Measurements from ENCODE around the gene SLC13A2. TPM values are rescaled to one million over a fixed set of nuclear protein-coding genes. Genes with fewer than 3 reads are reported as not detected.
A peak's percentile ranks its signal among the peaks of the same experiment; 100 is the strongest.

SLC13A2 gene
- total RNA-seq, 4 donors from 2014 or later = 49.7 to 95.0 (median 50.3) TPM; not detected in 1

DNA sequence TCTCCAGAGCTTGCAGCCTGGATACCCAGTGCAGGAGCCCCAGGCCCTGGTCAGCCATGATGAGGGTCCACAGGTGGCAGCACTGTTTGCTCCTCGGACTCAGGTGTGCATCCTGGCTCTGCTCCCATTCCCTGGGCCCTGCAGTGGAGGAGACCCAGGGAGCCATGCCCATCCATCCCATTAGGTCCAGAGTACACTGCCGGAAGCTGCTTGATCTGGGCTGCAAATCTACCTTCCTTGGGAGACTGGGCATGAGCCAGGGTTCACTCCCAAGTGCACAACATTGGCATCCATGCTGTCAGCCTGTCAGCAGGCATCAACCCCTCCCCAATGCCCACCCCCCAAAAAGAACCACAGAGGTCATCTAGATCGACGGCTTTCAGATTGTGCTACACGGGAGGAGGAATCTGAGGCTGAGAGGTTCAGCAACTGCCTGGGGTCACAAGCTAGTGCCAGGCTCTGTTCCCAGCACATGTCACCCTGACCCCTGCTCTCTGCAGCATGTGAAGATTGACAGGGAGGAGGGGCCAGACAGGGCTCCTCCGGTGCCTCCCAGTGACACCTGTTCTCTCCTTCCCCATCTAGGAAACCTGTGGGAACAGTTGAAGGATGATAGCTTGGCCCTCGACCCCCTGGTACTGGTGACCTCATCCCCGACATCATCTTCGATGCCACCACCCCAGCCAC is 63.2 kb downstream of the SLC13A2 start:
- Histone ChIP-seq H3K9me3 (no peaks in the 10 kb centered on the region), H3K4me3 (no peak overlapping the region), H3K27me3 (no peaks in the 10 kb centered on the region), H3K27ac (no peak overlapping the region), H3K36me3 (no peaks in the 10 kb centered on the region), H3K4me1 (peaks cover 3 to 18% (median 8%) of the 10 kb centered on the region in 4 donors)
- in situ Hi-C loops (cut with MboI; ENCODE audit: low pct_ligation_motif_present in 1 of 4, low pct_unique_long_range_greater_than_20kb in 1 of 4, low sequenced_read_pairs in 3 of 4) (no loop called here), intact Hi-C loops (cut with DNase I; ENCODE audit: low total_unique reads) (no loop called here)
- 30% methylated on average over 9 of the region's 9 CpGs; no CpG with 5 or more reads in 1 of the 2 donors for WGBS, 2 donors (ENCODE audit: low coverage in 1 of 2)
- DNase-seq = peak; percentile 28
- TF ChIP-seq EP300 (IDR thresholded peaks at IDR 0.05; ENCODE audit: low read depth) = no peak
- TF ChIP-seq POLR2A (IDR thresholded peaks at IDR 0.05) = no peak
- no peak for TF ChIP-seq POLR2AphosphoS5 (IDR thresholded peaks at IDR 0.05)
- no peak for TF ChIP-seq CTCF (IDR thresholded peaks at IDR 0.05)

DNA sequence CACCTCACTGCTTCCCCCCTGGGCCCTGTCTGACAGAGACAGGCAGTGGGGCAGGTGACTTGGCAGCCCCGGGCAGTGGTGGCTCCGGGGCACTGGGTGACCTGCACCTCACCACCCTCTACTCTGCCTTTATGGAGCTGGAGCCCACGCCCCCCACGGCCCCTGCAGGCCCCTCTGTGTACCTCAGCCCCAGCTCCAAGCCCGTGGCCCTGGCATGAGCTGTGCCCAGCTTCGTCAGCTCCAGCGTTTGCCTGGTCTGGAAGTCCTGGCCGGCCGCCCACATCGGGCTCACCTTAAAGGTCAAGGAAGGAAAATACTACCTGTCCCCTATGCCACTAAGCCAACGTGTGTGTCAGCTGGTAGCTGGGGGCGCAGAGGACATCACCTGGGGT is 63.8 kb downstream of the SLC13A2 start:
- no peaks in the 10 kb centered on the region for H3K27me3 ChIP-seq
- intact Hi-C loops (cut with DNase I; ENCODE audit: low total_unique reads) (no loop called here), in situ Hi-C loops (cut with MboI; ENCODE audit: low pct_ligation_motif_present in 1 of 4, low pct_unique_long_range_greater_than_20kb in 1 of 4, low sequenced_read_pairs in 3 of 4) (no loop called here)
- H3K4me3 ChIP-seq = no peak overlapping the region
- DNase-seq = no peak
- TF ChIP-seq CTCF (IDR thresholded peaks at IDR 0.05) (no peak), POLR2A (IDR thresholded peaks at IDR 0.05) (no peak), EP300 (IDR thresholded peaks at IDR 0.05; ENCODE audit: low read depth) (no peak), POLR2AphosphoS5 (IDR thresholded peaks at IDR 0.05) (no peak)
- H3K36me3 ChIP-seq = no peaks in the 10 kb centered on the region
- 56% methylated on average over 12 of the region's 12 CpGs; no CpG with 5 or more reads in 1 of the 2 donors for WGBS, 2 donors (ENCODE audit: low coverage in 1 of 2)
- H3K27ac ChIP-seq = no peak overlapping the region
- H3K9me3 ChIP-seq = no peaks in the 10 kb centered on the region
- peaks cover 3 to 18% (median 8%) of the 10 kb centered on the region in 4 donors for H3K4me1 ChIP-seq

DNA sequence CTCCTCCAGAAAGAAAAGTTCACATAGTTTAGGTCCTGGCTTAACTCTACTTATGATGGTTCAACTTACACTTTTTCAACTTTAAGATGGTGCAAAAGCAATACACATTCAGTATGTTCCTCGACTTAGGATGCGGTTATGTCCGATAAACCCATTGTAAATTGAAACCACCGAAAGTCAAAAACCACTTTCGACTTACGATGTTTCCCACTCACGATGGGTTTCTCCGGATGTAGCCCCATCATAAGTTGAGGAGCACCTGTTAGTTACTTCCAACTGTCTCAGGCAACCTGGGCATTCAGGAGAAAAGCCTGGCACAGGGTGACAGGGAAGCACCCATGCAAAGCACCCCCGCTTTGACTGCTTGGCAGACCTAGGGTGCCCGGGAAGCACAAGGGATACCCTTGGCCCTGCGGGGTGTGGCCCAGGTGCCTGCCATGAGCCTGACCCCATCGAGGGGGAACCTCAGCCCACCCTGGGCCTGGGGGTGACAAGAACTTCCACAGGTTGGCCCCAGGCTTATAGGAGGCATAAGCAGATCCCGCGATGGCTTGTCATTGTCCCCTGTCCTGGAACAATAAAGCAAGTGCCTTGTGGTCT is 65.0 kb downstream of the SLC13A2 start:
- Histone ChIP-seq H3K27ac (no peak overlapping the region), H3K4me1 (peaks cover 0 to 7% (median 1%) of the 10 kb centered on the region in 4 donors), H3K36me3 (no peaks in the 10 kb centered on the region), H3K9me3 (no peaks in the 10 kb centered on the region), H3K27me3 (no peaks in the 10 kb centered on the region), H3K4me3 (no peak overlapping the region)
- intact Hi-C loops (cut with DNase I; ENCODE audit: low total_unique reads) (no loop called here), in situ Hi-C loops (cut with MboI; ENCODE audit: low pct_ligation_motif_present in 1 of 4, low pct_unique_long_range_greater_than_20kb in 1 of 4, low sequenced_read_pairs in 3 of 4) (no loop called here)
- no peak for DNase-seq
- TF ChIP-seq POLR2AphosphoS5 (IDR thresholded peaks at IDR 0.05) (no peak), CTCF (IDR thresholded peaks at IDR 0.05) (no peak), POLR2A (IDR thresholded peaks at IDR 0.05) (no peak), EP300 (IDR thresholded peaks at IDR 0.05; ENCODE audit: low read depth) (no peak)
- WGBS, 2 donors (ENCODE audit: low coverage in 1 of 2) = 86 to 88% methylated on average over 5 to 14 of the region's 14 CpGs

- Histone ChIP-seq H3K4me1 (peaks cover 0 to 7% (median 0%) of the 10 kb centered on the region in 4 donors), H3K27me3 (no peaks in the 10 kb centered on the region), H3K36me3 (no peaks in the 10 kb centered on the region), H3K9me3 (no peaks in the 10 kb centered on the region), H3K4me3 (no peak overlapping the region), H3K27ac (no peak overlapping the region)
- TF ChIP-seq EP300 (IDR thresholded peaks at IDR 0.05; ENCODE audit: low read depth) (no peak), POLR2A (IDR thresholded peaks at IDR 0.05) (no peak), CTCF (IDR thresholded peaks at IDR 0.05) (no peak), POLR2AphosphoS5 (IDR thresholded peaks at IDR 0.05) (no peak)
- intact Hi-C loops (cut with DNase I; ENCODE audit: low total_unique reads) = loop anchor here (5.0 to 10.0 kb wide), 2 partner anchors 65 to 158 kb away; no protein-coding TSS in a partner anchor
- in situ Hi-C loops (cut with MboI; ENCODE audit: low pct_ligation_motif_present in 1 of 4, low pct_unique_long_range_greater_than_20kb in 1 of 4, low sequenced_read_pairs in 3 of 4) = no loop called here
- DNase-seq = no peak
- 73% methylated on average over 4 of the region's 4 CpGs; no CpG with 5 or more reads in 1 of the 2 donors for WGBS, 2 donors (ENCODE audit: low coverage in 1 of 2)
These were observed 66.8 kb downstream of the SLC13A2 start for GRCh38 chr17:28540231-28540630.
